DMS153 treated with DMSO at 0.1 percent for 48 hours (cell line): ENCODE measurements around the gene MAU2.

Source experiments
- DNase-seq: peaks from one replicate; lab custom pipeline; 2025; ENCODE audit not compliant: unreplicated experiment; lab: John Stamatoyannopoulos, UW

MAU2 gene

DNA sequence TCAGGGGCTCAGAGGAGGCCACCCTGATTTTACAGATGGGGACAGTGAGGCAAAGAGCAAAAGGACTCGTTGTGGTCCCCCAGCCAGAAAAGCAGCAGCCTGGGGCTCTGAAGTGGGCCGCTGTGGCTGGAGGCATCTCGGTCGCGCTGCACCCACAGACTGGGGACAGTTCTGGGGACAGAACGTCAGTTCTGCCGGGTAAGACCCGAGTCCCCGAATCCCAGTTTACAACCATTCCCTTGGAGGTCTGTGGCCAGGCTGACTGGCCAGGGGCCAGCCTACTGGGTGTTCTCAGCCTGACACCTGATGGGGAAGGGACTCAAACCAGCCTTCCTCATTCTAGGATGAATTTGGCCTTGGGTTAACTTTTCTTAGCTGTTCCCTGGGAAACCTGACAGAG is 14.4 kb upstream of the MAU2 start:
- no peak for DNase-seq

DNA sequence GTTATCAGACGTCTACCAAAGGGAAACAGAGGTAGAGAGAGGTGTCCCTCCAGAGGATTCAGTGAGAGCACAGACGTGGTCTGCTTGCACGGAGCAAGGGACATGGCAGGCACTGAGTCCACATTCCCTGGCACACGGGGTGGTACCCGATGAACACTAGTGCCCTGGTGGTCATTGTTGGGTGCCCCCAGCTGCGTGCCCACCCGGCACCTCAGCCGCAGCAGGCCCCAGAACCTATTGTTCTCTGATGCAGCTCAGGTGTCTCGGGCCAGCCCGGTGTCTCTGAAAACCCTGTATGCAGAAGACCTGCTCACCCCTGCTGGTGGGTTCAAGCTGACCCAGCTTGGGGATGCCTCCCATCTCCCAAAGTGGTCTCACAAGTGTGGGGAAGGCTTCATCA is 12.3 kb upstream of the MAU2 start:
- DNase-seq: no peak

DNA sequence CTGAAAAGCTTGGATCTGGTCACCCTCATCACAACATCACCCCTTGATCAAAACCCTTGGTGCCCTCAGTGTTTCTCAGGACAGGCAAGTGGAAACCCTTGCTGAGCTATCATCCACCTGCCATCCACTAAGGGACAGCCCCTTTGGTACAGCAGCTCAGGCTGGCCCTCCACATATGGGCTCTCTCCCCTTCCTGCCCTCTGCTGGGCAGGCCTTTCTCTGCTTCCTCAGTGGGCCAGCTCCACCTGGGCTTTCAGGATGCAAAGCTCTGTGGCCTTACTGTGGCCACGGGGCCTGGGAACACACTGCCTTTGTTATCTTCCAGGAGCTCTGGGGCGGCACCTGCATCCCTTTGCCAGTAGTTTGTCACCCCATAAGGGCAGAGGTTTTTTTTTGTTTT is 5.2 kb upstream of the MAU2 start:
- DNase-seq: no peak

DNA sequence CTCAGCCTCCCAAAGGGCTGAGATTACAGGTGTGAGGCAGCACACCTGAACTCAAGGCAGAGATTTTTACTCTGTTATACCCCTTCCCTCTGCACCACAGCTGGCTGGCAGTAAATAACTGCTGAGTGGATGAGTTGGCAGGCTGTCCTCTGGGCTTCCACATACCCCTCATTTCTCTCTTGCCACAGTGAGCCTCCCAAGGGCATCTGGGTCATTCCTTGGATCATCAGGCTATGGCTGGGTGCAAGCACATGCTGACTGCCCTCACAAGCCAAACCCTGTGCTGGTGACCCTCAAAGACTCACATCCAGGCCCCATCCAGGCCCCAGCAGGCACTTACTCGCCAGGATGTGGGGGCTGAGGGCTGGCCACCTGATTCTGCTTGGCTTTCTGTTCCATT is 4.5 kb upstream of the MAU2 start:
- DNase-seq: no peak

DNA sequence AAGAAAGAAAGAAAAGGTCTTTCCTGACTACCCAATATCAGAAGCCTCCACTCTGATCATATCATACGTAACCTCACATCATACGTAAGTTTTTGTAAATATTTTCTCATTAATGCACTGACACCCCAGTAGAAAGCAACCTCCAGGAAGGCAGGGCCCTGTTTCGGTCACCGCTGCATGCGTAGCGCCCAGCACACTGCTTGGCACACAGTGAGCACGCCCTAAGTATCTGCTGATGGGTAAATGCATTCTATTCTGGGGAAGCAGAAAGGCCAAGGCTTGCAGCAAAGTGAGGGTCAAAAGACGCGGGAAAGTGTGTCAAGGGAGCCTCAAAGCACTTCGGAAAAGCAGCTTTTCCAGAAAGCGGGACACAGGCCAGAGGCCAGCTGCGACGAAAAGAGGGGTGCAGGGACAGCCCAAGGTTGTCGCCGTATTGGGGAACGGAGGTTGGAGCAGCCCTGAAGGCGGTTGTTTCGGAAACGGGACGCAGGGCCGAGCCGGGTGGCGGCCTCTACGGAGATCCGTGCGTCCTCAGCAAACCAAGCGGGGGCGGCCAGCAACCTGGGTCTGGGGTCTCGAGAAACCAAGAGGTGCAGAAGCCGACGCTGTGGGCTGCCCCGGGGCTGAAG is 783 bp upstream of the MAU2 start:
- DNase-seq: no peak

DNA sequence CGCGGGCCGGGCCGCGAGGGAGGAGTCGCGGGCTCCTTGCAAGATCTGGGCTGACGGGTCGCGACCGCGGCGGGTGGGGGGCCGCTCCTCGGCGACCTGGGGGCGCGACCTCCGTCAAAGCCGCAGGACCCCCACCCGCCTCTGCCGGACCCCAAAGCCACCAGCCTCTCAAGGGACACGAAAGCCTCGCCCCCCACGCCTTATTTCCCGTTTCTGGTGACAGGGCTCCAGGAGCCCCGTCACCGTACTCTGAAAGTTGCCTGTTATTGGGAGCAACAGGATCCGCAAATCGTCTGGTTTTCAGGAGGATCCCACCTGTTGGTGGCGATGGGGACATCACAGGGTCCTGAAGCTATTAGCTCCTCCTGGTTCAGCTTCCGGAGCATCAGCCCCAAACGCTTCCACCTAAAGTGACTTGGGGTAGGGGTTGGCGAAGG is 530 bp downstream of the MAU2 start:
- DNase-seq: peak; percentile 2

DNA sequence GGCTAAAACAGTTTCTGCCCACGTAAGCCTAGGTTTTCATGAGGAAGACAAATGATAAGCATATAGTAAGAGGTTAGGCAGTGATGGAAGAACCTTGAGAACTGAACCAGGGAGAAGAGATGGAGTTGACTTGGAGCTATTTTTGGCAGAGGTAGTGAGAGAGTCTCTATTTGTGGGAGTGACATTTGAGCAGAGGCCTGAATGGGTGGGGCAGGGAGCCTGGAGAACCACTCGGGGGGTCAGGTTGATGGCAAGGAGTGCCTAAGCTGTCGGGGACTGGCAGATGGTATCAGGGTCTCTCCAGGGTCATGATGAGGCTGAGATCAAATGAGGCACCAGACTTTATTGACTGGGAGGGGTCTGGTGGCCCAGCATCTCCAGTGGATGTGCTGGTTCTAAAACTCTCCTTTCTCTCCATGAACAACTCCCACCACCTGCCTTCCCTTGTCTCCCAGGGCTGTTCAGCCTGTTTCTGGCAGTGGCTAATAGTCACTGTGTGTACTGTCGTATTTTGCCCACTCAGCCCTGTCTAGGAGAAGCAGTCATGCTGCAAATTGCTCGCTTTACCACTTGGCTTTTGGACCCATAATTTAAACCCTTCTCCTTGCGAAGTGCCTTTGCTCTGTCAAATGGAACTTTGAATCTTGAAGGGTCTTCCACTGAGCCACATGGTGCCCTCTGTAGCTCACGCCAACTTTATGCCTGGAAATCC is 3.6 kb downstream of the MAU2 start:
- no peak for DNase-seq

DNA sequence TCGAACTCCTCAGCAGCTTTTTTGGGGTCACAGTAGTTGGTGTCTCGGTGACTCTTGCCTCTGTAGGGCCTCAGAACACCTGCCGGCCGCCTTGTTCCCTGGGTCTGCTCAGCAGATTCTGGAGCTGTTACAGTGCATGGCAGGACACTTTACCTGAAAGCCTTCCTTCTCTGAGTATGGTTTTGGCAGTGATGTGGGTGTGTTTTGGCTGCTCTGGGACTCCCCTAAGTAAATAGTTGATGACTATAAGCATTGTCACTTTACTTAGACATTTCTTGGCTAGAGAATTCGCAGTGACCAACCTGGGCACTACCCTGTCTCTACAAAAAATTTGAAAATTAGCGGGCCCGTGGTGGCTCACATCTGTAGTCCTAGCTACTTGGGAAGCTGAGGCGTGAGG is 7.0 kb downstream of the MAU2 start:
- DNase-seq: no peak

DNA sequence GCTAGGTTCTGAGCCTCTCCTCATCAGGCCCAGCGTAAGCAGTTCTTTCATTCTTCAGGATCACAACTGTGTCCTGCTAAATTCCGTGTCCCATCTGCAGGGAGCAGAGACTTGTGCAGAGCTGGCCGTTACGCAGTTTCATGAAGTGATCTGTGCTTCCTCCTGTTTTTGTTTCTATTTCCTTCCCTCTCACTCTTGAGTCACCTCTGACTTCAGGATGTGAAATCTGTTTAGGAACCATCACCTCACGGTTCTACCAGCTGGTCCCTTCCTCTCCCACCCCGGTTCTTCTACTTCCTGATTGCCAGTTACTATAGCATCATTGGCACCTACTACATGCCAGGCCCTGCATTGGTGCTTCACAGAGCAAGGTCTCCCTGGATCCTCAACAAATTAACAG is 8.5 kb downstream of the MAU2 start:
- DNase-seq: no peak

DNA sequence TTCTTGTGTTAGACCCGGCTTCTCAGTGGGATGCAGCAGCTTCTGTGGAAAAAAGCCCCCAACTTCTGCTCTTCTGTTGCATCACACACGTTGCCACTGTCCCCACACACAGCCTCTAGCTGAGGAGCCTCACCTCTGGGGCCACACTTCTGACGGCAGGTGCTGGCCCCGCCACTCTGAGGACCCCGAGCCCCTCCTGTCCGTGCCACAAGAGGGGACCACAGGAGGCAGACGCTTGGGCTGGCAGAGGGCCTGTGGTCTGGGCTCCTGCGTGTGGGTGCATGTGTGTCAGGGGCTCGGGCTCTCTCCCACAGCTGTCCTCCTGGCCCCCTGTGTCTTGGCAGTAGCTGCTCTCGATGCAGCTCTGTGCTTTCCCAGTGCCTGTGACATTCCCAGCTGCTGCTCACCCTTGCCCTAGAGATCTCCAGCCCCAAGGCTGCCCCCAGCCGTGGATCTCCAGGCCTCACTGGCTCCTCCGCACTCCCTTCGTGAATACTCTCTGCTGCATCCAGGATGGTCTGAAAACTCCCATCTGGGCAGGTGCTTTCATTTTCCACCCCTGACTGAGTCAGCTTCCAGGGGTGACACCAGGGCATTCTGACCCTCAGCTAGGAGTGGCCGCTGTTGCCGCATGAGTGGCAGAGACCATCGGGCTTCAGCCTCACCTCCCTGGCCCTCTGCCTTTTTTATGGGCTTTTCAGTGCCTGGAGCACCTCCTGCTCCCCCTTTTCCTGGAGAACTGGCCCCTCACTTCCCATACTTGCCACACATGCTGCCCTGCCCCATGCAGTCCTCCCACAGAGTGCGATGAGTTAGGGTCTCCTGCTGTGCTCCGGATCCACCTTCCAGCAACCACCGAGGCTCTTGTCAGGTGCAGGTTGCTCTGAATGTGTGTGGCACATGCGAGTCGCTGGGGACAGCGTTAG is 13.7 kb downstream of the MAU2 start:
- DNase-seq: no peak

DNA sequence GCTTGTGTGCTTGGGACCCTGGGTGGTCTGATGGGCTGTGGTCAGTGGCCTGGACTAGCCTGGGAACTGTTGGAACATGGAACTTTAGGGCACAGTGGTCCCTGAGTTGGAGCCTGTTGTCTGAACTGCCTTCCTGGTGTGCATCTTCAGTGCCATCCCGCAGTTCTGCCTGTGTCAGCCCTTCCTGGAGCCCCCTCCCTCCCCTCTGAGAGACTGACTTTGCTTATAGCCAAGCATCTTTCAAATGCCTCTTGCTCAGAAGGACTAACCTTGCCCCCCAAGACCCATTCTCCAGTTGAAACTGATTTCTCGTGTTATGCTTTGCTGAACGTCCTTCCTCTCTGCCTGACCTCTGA is 14.3 kb downstream of the MAU2 start:
- no peak for DNase-seq

DNA sequence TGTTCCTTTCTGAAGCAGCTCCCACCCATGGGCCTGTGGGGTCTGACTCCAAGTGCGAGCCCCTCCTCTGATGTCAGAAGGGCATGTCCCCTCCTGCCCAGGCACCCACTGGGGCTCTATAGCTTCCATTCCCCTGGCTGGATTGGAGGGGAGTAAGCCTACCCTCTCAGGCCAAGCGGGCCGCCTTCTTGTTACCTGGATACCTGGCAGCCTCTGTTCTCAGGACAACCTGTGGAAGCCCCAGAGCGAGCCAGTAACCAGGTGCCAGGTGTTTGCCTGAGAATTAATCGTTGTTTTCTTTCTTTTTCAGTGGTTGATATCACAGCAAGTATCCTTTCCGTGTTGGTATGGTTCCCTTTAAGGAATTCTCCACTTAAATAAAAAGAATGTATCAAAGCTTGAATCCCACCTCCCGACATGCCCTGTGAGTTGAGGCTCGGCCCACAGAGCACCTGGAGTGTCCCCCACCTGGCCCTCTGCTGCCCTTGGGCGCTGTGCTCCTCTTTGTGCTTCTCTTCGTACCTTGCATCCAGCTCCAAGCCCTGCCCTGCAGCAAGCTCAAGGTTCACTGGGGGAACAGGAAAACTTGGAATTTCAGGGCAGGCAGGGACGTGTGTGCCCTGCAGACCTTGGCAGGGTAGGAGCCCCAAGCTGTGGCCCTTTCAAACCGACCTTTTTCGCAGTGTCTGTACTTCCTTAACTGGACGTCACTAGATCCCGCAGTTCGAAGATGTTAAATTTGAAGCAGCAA is 15.0 kb downstream of the MAU2 start:
- DNase-seq: no peak

DNA sequence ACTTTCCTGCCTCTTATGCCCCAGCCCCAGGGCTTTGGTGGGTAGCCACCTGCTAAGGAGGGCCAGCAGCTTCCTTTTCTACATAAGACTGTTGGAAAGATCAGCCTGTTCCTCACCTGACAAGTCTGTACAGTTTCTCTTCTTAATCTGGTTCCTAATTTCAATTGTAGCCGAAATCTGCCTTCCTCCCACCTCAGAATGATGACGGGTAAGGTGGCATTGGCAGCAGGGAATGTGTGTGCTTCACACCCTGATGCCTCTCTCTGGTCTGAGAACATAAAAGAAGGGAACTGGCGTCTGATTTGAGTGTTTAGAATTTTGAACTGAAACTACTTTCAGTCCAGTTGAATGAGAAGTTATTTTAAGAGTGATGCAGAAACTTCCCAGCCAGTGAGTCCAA is 16.0 kb downstream of the MAU2 start:
- DNase-seq: no peak

DNA sequence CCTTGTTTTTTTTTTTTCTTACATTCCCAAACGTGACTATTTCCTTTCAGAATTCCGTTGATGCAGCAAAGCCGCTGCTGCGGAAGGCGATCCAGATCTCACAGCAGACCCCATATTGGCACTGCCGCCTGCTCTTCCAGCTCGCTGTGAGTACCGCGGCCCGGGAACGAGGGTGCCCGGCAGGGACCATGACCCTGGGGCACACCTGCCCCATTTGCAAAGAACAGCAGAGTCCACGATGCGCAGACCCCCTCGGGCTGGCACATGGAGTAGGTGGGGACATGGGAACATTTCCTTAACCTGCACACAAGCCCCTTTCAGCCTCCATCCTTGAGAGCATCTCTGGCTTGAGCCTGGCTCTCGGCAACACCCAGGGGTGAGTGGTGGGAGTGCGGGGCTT is 16.5 kb downstream of the MAU2 start:
- no peak for DNase-seq

DNA sequence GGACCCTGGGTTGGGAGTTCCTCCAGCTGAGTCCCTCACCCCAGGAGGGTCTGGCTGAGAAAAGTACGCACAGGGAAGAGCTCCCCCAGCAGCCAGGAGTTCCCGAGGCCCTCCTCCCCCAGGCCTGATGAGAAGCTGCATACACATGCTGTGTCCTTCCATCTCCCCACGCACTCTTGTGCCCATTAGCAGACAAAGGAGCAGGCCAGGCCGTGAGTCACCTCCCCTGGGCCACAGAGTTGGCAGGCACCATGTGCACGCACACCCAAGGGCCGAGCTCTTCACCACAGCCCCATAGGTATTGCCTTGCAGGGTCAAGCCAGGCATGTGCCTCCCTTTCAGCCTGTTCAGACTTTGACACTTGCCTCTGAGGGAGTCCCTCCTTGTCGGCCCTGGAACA is 17.5 kb downstream of the MAU2 start:
- DNase-seq: no peak

DNA sequence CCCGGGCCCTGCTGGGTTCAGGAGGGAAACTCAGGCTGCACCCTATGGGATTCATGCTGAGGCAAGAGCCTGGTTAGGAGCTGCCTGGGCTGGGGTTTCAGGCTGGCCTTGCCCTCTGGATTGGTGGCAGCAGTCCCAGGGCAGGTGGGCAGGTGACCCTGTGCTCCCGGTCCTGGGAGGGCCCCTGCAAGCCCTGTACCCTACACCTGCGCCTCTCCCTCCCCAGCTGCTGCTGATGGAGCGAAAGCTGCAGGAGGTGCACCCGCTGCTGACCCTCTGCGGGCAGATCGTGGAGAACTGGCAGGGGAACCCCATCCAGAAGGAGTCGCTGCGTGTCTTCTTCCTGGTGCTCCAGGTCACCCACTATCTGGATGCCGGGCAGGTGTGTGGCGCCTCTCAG is 20.4 kb downstream of the MAU2 start:
- no peak for DNase-seq

DNA sequence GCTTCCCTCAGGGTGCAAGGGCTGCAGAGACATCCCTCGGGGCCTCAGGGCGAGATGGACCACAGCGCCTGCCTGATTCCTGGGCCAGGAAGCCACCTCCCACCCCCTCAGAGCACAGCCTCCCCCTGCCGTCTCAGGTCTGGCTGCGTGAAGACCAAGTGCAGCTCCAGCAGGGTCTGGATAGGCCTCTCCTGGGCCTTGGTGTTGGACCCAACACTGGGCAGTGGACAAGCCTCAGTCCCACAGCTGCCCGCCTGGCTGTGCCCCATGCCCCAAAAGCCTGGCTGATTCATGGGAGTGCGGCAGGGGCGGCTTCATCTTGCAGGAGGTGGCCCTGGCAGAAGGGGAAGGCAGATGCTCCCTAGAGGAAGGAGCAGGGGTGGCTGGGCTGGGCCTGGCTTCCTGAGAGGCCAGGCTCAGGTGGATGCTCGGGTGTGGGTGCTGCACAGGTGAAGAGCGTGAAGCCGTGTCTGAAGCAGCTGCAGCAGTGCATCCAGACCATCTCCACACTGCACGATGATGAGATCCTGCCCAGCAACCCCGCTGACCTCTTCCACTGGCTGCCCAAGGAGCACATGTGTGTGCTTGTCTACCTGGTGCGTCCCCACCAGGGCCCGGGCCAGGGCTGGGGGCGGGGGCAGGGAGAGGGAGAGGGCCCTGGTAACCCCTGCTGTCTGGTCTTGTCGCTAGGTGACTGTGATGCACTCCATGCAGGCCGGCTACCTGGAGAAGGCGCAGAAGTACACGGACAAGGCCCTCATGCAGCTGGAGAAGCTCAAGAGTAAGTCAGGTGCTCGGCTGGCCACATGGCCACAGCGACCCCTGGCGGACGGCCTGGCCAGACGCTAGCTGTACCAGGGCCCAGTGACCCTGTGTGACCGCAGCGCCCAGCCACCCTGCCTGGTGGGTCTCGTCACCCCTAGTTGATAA is 21.7 kb downstream of the MAU2 start:
- DNase-seq: no peak

DNA sequence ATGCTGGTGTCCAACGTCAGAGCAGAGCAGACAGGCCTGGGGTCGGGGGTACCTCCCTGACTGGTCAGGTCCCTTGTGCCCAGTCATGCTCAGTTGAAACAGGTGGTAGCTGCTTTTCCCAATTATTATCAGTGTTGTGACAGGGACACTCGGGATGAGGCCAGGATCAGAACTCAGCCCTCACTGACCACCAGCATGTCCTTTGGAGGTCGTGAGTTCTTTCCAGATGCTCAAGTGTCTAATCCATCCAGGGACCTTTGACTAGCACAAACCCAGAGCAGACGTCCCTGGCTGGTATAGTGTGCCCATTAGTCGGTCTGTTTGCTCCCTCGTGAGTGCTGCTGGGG is 22.4 kb downstream of the MAU2 start:
- DNase-seq: no peak

DNA sequence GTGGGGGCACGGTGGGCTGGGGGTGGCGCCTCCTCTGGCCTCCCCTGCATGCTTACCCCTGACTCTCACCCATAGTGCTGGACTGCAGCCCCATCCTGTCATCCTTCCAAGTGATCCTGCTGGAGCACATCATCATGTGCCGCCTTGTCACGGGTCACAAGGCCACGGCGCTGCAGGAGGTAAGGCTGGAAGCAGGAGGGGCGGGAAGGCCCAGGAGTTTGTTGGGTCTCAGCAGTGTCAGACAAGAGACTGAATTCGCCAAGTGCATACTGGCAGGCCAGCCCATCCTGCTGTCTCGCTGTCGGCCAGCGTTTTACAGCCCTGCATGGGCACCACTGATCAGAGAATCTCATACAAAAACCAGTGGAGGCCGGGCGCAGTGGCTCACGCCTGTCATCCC is 23.1 kb downstream of the MAU2 start:
- no peak for DNase-seq

DNA sequence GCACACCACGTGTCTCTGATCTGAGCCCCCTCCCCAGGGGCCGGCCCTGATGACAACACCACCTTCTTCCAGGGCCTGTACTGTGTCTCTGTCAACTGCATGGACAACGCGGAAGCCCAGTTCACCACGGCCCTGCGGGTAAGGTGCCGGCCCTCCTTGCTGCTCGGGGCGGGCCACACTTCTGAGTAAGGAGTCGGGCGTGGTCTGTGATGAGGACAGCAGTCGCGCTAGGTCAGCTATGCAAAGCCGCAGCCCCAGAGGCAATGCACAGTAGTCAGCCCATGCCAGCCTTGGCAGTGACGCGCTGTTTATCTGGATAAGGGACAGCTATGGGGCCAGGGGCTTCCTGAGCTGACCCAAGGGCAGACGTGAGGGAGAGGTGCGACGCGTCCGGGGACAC is 24.6 kb downstream of the MAU2 start:
- no peak for DNase-seq
